Measurements from ENCODE around the gene RPN2. TPM values are rescaled to one million over a fixed set of nuclear protein-coding genes. Genes with fewer than 3 reads are reported as not detected.

Gene RPN2
- total RNA-seq, 4 donors from 2014 or later: 95.2 to 116 (median 109) TPM

DNA sequence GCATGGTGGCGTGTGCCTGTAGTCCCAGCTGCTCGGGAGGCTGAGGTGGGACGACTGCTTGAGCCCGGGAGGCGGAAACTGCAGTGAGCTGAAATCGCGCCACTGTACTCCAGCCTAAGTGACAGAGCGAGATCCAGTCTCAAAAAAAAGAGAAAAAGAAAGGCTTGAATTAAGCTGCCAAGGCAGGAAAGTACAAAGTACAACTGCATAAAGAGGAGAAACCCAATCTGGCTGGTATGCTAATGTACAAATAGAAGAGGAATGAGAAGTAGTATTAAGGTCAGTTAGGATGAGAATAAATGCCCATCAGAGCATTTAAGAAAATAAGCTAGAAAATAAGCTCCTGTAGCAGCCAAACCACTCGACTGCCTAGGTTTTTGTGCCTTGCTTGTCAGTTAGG, 23.1 kb upstream of the RPN2 start:
- TF ChIP-seq CTCF (IDR thresholded peaks at IDR 0.05) (no peak), POLR2A (IDR thresholded peaks at IDR 0.05) (no peak)
- Histone ChIP-seq H3K27ac (no peak overlapping the region), H3K4me3 (no peak overlapping the region), H3K9me3 (no peaks in the 10 kb centered on the region), H3K4me1 (no peaks in the 10 kb centered on the region), H3K27me3 (no peaks in the 10 kb centered on the region), H3K36me3 (no peaks in the 10 kb centered on the region)
- no peak for DNase-seq

DNA sequence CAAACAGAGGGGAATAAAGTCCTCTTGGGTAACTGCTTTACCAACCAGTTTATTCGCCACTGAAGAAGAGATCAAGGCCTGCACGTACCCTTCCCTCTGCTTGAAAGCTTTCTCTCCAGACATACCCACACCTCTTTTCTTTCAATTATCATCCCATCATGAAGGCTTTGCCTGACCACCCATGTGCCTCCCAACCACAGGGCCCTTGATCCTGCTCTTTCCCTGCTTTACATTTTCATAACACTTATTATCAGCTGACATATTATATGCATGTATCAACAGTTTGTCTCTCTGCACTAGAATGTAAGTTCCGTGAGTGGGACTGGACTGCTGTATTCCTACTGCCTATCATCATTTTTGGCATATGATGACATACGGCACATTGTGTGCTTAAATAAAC, 20.9 kb upstream of the RPN2 start:
- H3K4me3 ChIP-seq: no peak overlapping the region
- H3K27ac ChIP-seq: no peak overlapping the region
- H3K36me3 ChIP-seq: no peaks in the 10 kb centered on the region
- no peaks in the 10 kb centered on the region for H3K27me3 ChIP-seq
- H3K9me3 ChIP-seq: no peaks in the 10 kb centered on the region
- no peaks in the 10 kb centered on the region for H3K4me1 ChIP-seq
- TF ChIP-seq POLR2A (IDR thresholded peaks at IDR 0.05) (no peak), CTCF (IDR thresholded peaks at IDR 0.05) (no peak)
- no peak for DNase-seq

DNA sequence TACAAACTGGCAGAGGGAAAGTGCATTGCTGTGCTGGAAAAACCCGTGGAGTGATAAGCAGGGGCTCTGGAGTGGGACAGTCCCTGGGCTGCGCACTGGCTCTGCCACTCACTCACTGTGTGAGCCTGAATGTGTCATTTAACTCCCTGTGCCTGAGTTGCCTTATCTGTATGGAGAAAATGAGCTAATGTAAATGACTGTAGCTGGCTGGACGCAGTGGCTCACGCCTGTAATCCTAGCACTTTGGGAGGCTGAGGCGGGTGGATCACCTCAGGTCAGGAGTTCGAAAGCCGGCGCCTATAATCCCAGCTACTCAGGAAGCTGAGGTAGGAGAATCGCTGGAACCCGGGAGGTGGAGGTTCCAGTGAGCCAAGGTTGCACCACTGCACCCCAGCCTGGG, 18.4 kb upstream of the RPN2 start:
- Histone ChIP-seq H3K36me3 (no peaks in the 10 kb centered on the region), H3K9me3 (no peaks in the 10 kb centered on the region), H3K4me3 (no peak overlapping the region), H3K27me3 (no peaks in the 10 kb centered on the region), H3K27ac (no peak overlapping the region), H3K4me1 (no peaks in the 10 kb centered on the region)
- TF ChIP-seq POLR2A (IDR thresholded peaks at IDR 0.05): no peak
- no peak for TF ChIP-seq CTCF (IDR thresholded peaks at IDR 0.05)
- DNase-seq: no peak

GRCh38 chr20:37161830-37162549, 17.1 kb upstream of the RPN2 start:
- TF ChIP-seq CTCF (IDR thresholded peaks at IDR 0.05) (no peak), POLR2A (IDR thresholded peaks at IDR 0.05) (no peak)
- Histone ChIP-seq H3K4me3 (no peak overlapping the region), H3K27ac (no peak overlapping the region), H3K9me3 (no peaks in the 10 kb centered on the region), H3K4me1 (no peaks in the 10 kb centered on the region), H3K27me3 (no peaks in the 10 kb centered on the region), H3K36me3 (no peaks in the 10 kb centered on the region)
- no peak for DNase-seq

DNA sequence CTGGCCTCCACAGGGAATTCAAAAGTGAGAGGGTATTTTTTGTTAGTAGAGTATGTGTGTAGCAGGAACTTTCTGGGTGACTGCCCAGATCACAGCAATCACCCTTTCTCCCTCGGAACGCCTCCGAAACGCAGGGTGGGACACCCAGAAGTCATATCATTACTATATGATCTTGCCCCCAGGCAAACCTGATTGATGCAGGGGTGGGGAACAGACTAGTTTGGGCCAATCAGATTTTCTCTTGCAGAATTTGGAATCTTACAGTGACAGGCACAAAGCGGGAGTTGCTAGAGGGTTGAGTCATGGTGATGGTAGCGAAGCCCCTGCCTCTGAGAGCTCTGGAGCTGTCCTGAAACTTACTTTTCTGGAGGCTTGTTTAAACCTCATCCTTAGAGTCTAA, 16.5 kb upstream of the RPN2 start:
- Histone ChIP-seq H3K4me3 (no peak overlapping the region), H3K27me3 (no peaks in the 10 kb centered on the region), H3K4me1 (no peaks in the 10 kb centered on the region), H3K9me3 (no peaks in the 10 kb centered on the region), H3K36me3 (no peaks in the 10 kb centered on the region), H3K27ac (no peak overlapping the region)
- DNase-seq: no peak
- TF ChIP-seq CTCF (IDR thresholded peaks at IDR 0.05) (no peak), POLR2A (IDR thresholded peaks at IDR 0.05) (no peak)

Measured in Peyer's patch (tissue), 4 donors.